COLO829 (cell line): ENCODE results near the gene SLC34A1.
A peak's percentile ranks its signal among the peaks of the same experiment; 100 is the strongest.

Source experiments
- DNase-seq: peaks from one replicate; pipeline ENCODE4 v3.0.0; 2012; ENCODE audit warnings: low spot score

SLC34A1 gene

DNA sequence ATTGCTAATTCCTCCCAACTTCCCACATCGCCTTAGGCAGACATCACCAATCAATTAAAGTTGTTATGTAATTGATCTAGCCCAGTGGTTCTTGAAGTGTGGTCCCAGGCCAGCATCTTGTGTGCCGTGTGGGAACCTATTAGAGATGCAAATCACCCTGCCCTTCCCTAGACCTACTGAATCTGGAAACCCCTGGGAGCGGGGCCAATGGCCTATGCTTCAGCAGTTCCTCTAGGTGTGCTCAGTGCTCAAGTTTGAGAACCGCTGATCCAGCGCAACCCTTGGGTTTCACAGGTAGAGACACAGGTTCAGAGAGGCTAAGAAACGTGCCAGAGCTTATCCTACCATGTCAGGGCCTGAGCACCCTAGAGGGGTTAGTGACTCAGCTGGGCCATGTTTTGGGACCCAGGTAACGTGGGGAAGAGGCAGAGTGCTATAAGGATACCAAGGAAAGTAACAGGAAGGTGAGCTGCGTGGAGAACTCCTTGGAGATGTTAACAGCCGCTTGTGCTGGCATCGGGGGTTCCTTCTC, 4.4 kb downstream of the SLC34A1 start:
- DNase-seq, result no peak

DNA sequence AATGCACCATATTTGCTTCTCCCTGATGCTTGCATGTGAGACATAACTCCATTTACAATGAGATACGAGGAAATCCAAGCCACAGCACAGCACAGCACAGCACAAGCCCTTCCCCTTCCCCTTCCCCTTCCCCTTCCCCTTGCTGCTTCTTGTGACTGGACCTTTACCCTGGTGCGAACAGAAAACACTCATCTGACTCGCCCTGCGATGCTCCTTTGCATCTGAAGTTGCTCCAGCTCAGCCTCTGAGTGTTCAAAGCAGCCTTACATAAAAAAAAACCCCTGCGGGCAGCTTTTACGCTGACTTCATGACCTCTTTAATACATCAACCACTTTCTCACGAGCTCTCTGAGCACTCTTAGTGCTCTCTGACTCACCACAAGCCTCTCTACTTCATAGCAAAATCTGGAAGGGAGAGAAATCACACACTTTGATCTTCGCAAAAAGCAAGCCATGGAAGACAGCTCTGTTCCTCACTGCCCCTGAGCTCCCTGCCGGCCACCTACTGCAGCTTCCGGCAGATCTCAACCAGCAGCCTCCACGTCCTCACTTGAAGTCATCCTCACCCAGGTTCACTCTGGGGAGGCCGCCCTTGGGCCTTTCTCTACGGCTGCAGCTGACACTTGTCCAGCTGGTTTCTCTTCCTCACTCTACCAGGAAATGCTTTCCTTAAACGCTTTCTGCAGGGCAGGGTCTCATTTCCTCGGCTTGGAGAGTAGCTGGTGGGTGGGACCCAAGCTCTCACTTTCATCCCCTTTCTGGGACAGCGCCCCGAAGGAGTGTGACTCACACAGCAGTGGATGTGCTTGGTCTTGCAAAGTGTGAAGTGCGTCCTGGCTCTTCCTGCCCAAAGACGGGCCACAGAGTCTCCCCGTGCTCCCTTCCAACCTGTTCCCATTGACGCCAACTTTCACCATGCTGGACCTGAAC, 5.3 kb downstream of the SLC34A1 start:
- DNase-seq, result peak; percentile 93

DNA sequence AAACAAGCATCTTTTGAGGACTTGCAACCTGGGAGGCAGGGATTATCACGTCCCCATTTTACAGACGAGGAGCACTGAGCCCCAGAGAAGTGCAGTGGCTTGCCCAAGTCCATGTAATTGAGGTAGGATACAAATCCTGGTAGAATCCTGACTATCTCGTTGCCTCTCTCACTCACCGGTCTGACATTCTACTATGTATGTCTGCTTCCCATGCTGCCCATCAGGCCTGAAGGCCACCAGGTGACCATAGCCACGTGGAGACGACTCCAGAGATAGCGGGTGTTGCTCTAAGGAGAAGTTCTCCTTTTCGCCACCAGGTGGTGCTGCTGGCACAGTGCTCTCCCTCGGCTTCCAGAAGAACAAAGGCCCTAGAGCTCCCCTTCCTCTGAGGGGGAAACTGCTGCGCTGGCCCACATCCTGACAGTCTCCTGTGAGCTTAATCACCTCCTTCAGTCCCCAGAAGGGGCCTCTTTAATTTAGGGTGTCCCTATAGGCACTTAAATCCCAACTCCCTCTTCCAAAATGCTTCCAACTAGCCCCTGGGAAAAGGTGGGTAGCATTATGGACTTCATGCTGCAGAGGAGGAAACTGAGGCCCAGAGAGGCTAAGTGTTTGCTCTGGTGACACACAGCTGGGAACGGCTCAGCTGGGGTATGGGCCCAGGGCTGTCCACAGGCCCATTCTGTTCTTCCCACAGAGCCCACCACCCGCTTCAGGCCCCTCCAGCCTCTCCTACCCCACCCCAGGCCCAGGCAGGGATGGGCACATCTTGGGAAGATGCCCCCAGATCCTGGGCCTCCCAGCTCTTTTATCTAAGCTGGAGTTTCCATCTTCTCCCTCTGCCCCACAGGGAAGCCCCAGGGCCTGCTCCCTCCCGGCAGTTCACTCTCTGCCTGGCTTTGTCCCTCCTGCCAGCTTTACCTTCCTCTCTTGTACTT, 6.4 kb downstream of the SLC34A1 start:
- peak; percentile 94 for DNase-seq

DNA sequence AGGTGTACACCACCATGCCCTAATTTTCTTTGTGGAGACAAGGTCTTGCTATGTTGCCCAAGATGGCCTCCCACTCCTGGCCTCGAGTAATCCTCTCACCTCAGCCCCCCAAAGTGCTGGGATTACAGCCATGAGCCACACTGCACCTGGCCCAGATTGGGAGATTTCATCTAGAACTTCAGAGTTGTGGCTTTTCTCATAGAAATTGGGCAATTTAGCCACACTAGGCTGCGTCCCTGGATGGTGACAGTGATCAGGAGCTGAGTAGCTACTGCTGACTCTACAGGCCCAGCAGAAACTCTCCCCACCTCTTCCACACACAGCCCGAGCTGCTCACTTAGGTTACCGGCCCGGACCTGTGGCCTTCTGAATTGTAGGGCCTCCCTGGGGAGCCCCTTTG, 8.5 kb downstream of the SLC34A1 start:
- DNase-seq, result no peak

GRCh38 chr5:177393206-177393765, 9.1 kb downstream of the SLC34A1 start:
- no peak for DNase-seq

DNA sequence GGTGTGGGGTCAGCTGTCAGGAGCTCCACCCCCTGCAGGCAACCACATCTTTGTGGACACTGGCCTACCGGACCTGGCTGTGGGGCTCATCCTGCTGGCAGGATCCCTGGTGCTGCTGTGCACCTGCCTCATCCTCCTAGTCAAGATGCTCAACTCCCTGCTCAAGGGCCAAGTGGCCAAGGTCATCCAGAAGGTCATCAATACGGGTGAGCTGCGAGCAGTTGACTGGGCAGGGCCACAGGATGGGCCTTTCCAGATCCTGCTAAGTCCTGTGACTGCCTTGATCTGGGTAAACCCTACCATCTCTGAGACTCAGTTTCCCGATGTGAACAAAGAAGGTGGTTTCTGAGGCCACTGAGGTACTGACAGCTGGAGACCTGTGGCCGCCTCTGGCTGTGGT, 9.8 kb downstream of the SLC34A1 start:
- no peak for DNase-seq

GRCh38 chr5:177396078-177396477, 11.8 kb downstream of the SLC34A1 start:
- no peak for DNase-seq

- DNase-seq, result no peak
Measured at GRCh38 chr5:177396807-177397206, 12.6 kb downstream of the SLC34A1 start.

DNA sequence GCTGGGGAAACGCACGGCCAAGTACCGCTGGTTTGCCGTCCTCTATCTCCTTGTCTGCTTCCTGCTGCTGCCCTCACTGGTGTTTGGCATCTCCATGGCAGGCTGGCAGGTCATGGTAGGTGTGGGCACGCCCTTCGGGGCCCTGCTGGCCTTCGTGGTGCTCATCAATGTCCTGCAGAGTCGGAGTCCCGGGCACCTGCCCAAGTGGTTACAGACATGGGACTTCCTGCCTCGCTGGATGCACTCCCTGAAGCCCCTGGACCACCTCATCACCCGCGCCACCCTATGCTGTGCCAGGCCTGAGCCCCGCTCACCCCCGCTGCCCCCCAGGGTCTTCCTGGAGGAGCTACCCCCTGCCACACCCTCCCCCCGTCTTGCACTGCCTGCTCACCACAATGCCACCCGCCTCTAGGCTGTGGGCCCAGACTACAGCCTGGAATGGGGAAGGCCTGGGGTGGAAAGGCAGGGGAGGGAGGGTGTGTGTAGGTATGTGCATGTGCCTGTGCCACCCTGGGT, 13.7 kb downstream of the SLC34A1 start:
- DNase-seq, result no peak

GRCh38 chr5:177399997-177400868, 16.0 kb downstream of the SLC34A1 start, which contains the start of gene PFN3:
Gene PFN3, minus strand, starts transcription at chr5:177400661. Its CDS starts 85 bp downstream, at chr5:177400576.
- no peak for DNase-seq

GRCh38 chr5:177402271-177403043, 18.2 kb downstream of the SLC34A1 start:
- DNase-seq, result peak; percentile 43

DNA sequence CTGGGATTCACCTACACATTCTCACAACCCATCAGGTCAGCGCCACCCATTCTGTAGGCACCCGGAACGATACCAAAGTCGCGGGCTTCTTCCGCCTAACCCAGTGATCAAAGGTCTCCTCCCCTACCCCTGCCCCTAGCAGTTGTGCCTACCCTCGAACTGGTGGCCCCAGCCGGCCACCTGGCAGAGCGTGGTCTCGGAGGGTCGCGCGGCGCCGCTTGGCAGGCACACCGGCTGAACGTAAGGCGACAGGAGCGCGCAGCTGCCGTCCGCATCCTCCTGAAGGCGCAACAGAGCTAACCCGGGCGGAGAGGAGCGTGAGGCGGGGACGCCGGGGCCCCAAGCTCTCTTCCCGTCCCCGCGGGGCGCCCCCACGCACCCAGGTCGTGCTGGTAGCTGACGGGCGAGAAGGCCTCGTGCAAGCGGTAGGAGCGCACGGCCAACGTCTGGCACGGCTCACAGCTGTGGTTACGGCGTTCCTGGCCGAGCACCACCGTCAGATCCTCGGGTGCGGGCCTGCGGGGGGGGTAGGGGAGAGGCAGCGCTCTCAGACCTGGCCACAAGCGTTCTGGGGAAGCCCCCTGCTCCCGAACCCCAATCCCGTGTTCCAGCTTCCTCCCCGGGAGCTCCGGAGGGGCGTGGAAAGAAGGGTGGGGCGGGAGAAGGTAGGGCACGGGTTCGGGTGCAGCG, 19.0 kb downstream of the SLC34A1 start:
- DNase-seq, result no peak

DNA sequence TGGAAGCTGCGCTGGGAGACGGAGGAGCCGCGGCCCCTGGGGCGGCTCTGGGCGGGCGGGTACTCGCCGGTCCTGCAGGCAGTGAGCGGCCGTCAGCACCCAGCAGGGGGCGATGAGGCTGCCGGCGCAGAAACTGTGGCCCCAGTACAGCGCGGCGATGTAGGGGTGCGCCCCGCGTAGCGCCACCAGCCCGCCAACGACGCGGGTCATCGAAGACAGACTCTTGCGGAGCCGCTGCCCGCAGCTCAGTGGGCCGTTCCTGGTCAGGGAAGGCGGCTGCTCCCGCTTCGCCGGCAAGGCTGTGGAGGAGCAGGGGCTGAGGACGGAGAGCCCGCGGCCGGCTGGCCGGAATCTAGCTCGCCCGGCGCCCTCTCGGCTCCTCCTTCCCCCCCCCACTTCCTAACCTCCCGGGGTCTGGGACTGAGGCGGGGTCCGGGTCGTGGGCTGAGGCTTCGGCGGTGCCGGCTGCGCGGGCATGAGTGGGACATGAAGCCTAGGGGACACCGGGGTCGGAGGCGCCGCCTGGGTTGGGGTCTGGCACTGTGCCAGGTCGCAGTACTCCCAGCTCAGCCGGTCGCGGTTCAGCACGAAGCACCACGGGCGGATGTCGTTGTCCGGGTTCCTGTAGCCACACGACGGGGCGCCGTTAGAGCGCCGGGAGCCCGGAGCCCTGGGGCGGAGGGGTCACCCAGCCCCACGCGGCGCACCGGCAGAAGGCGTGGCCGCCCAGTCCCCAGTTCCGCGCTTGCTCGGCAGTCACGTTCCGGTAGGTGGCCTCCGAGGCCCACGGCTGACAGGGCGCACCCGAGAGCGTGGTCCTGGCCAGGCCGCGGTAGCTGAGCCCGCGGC, 19.8 kb downstream of the SLC34A1 start:
- DNase-seq, result peak; percentile 56

DNA sequence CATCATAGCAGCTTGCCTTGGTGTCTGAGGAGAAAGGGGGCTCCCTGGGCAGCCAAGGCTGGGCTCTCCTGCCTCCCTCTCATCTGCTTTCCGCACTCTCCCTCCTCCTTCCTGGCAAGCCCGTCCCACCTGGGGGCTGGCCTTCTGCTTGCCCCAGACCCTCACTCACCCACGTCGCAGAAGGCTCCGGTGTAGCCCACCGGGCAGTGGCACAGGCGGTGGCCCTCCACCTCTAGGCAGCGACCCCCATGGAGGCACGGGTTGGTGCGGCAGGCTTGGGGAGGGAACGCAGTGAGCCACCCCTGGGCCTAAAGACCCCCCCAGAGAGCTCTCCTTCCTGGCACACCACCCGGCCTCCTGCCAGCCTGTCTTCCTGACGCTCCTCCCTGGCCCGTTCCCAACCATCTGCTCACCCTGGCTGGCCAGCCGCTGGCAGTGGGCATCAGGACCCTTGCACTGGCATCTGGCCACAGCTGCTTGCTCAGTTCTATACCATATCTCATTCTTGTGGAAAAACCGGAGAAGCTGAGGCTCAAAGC, 20.5 kb downstream of the SLC34A1 start:
- DNase-seq, result no peak

DNA sequence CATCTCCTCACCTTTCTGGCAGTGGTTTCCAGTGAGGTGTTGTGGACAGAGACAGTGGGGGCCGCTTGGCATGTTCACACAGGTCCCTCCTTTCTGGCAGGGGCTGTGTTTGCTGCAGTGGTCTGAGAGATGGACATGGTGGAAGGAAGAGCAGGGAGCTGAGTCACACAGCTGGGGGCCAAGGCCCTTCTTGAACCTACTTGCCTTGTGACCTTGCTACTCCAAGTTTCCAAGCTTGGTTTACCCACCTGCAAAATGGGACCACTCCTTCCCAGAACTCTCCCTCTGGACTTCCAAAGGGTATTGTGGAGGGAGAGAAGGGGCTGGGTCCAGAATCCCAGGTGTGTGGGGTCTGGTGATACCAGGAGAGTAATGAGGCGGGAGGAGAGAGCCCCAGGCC, 21.1 kb downstream of the SLC34A1 start:
- DNase-seq, result no peak

DNA sequence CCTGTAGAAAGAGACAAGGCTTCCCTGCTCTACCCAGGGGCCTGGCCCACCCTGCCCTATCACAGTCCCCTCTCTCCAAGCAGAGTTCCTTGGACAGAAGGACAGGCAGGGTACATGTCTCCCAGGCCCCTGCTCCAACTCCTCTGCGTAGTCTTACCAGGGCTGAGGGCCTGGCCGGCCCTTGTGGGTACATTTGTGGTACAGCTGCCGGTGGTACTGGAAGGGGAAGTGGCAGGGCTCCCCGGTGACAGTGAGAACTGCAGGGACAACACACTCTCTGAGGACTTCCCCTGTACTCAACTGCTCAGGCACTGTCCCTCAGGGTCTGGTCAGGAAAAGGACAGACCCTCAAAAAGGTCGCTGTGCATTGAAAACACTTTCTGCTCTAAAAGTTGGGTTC, 21.6 kb downstream of the SLC34A1 start:
- no peak for DNase-seq

- DNase-seq, result no peak
Measured at GRCh38 chr5:177409043-177409801, 25.0 kb downstream of the SLC34A1 start, which contains the start of gene F12. Gene F12, minus strand, starts transcription at chr5:177409564. Its CDS starts 37 bp downstream, at chr5:177409527.
